ENCODE measurements around the gene ERN1.
"Not testable (repeated sequence)": the region's sequence is repeated elsewhere in the genome, so short reads cannot be mapped to it uniquely, and the experiment has no call there.

ERN1 gene

DNA sequence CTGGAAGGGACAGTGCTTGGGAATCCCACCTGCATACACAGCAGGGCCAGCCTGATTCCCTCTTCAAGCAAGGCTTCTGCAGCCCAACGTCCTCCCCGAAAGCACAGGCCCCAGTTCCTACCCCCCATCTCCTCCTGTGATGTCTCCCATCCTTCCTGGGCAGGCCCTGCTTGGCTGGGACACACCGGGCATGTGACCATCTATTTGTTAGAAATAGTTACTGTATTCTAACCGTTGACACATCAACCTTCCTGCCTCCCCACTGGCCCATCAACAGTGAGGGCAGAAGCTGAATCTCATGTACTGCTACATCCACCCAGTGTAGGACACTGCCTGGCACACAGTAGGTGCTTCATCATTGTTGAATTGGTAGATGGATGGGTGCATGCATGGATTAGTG, 121.1 kb downstream of the ERN1 start:
- Histone ChIP-seq H3K36me3 (ENCODE audit: control insufficient read depth, insufficient read depth, low read length) (no peaks in the 10 kb centered on the region), H3K27me3 (ENCODE audit: control insufficient read depth, insufficient read depth, low read length) (no peaks in the 10 kb centered on the region), H3K4me3 (ENCODE audit: low read length) (no peak overlapping the region), H3K27ac (ENCODE audit: low read depth, low read length) (no peak overlapping the region), H3K4me1 (ENCODE audit: control insufficient read depth, insufficient read depth, low read length) (no peaks in the 10 kb centered on the region), H3K9ac (ENCODE audit: low read length) (no peak overlapping the region)

DNA sequence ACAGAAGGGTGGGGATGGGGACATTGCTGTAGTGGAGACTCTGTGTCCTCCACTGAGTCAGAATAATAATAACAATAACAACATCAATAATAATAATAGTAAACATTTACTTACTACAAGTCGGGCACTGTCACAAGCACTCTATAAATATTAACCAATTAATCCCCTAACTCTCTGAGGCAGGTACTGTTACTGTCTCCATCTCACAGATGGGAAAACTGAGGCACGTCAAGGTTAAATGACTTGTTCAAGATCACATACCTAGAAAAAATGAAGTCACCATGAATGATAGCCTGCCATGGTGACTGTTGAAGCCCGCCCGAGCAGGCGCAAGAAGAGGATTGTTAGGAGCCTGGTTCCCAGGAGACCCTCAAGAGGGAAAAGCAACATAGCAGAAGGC, 121.6 kb downstream of the ERN1 start:
- no peak overlapping the region for H3K9ac ChIP-seq (ENCODE audit: low read length)
- H3K36me3 ChIP-seq (ENCODE audit: control insufficient read depth, insufficient read depth, low read length) = no peaks in the 10 kb centered on the region
- H3K27me3 ChIP-seq (ENCODE audit: control insufficient read depth, insufficient read depth, low read length) = no peaks in the 10 kb centered on the region
- no peak overlapping the region for H3K4me3 ChIP-seq (ENCODE audit: low read length)
- H3K27ac ChIP-seq (ENCODE audit: low read depth, low read length) = no peak overlapping the region
- no peaks in the 10 kb centered on the region for H3K4me1 ChIP-seq (ENCODE audit: control insufficient read depth, insufficient read depth, low read length)

- H3K36me3 ChIP-seq (ENCODE audit: control insufficient read depth, insufficient read depth, low read length) = no peaks in the 10 kb centered on the region
- H3K9ac ChIP-seq (ENCODE audit: low read length) = no peak overlapping the region
- no peaks in the 10 kb centered on the region for H3K27me3 ChIP-seq (ENCODE audit: control insufficient read depth, insufficient read depth, low read length)
- H3K4me1 ChIP-seq (ENCODE audit: control insufficient read depth, insufficient read depth, low read length) = no peaks in the 10 kb centered on the region
- no peak overlapping the region for H3K4me3 ChIP-seq (ENCODE audit: low read length)
- H3K27ac ChIP-seq (ENCODE audit: low read depth, low read length) = no peak overlapping the region
Measured at GRCh38 chr17:64007838-64008282, 122.1 kb downstream of the ERN1 start.

DNA sequence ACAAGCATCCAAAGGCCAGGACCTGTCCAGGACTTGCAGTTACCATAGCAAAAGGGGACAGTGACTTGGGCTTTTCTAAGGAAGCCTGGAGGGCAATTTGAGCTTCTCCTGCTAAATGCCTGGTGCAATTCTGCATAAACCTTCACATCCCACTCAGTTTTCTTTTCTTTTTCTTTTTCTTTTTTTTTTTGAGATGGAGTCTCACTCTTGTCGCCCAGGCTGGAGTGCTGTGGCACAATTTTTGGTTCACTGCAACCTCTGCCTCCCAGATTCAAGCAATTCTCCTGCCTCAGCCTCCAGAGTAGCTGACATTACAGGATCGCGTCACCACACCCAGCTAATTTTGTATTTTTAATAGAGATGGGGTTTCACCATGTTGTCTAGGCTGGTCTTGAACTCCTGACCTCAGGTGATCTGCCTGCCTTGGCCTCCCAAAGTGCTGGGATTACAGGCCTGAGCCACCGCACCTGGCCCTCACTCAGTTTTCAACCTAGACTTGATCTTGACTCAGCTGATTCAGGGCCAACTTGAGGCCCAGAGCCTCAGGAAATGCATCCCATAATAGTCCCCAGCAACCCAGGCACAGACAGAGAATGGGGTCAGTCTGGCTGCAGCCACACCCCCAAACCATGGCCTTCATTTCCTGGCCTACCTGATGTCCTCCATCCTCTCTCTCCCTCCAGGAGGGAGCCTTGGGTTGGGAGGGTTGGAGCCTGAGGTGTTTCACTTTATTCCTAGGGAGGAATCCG, 122.7 kb downstream of the ERN1 start:
- H3K27me3 ChIP-seq (ENCODE audit: control insufficient read depth, insufficient read depth, low read length); H3K4me3 ChIP-seq (ENCODE audit: low read length); H3K9ac ChIP-seq (ENCODE audit: low read length); H3K27ac ChIP-seq (ENCODE audit: low read depth, low read length); H3K4me1 ChIP-seq (ENCODE audit: control insufficient read depth, insufficient read depth, low read length); H3K36me3 ChIP-seq (ENCODE audit: control insufficient read depth, insufficient read depth, low read length): not testable (repeated sequence)

DNA sequence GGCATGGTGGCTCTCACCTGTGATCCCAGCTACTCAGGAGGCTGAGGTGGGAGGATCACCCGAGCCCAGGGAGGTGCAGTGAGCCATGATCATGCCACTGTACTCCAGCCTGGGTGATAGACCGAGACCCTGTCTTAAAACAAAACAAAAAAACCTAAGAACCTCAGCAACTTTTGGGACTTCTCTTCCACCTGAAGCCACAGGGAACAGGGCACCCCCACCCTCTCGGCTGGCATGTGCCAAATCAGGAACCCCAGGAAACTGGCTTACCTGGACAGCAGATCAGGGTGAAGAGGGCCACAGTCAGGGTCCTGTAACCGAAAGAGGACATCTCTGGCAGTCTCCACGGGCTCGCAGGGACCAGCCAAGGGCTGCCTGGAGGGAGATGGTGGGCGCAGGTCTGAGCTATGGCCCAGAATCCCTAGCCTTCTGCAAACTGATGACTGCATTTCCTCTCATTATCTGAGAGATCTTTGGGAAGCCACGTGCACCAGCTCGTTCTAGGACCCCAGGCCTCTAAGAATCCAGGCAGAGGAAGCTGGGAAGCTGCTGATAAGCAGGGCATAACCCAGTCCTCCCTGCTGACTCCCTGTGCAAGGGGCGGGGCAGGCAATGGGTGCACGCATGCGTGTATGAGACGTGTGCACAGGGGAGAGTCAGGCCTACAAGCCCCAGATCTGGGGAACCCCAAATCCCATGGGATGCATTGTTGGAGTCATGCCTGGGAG, 123.4 kb downstream of the ERN1 start:
- H3K4me3 ChIP-seq (ENCODE audit: low read length) = no peak overlapping the region
- no peak overlapping the region for H3K9ac ChIP-seq (ENCODE audit: low read length)
- H3K27me3 ChIP-seq (ENCODE audit: control insufficient read depth, insufficient read depth, low read length) = no peaks in the 10 kb centered on the region
- H3K27ac ChIP-seq (ENCODE audit: low read depth, low read length) = no peak overlapping the region
- H3K36me3 ChIP-seq (ENCODE audit: control insufficient read depth, insufficient read depth, low read length) = no peaks in the 10 kb centered on the region
- no peaks in the 10 kb centered on the region for H3K4me1 ChIP-seq (ENCODE audit: control insufficient read depth, insufficient read depth, low read length)

GRCh38 chr17:64005734-64006167, 124.2 kb downstream of the ERN1 start:
- no peaks in the 10 kb centered on the region for H3K27me3 ChIP-seq (ENCODE audit: control insufficient read depth, insufficient read depth, low read length)
- H3K4me1 ChIP-seq (ENCODE audit: control insufficient read depth, insufficient read depth, low read length) = no peaks in the 10 kb centered on the region
- no peak overlapping the region for H3K27ac ChIP-seq (ENCODE audit: low read depth, low read length)
- no peak overlapping the region for H3K4me3 ChIP-seq (ENCODE audit: low read length)
- no peaks in the 10 kb centered on the region for H3K36me3 ChIP-seq (ENCODE audit: control insufficient read depth, insufficient read depth, low read length)
- H3K9ac ChIP-seq (ENCODE audit: low read length) = no peak overlapping the region

- H3K27me3 ChIP-seq (ENCODE audit: control insufficient read depth, insufficient read depth, low read length) = no peaks in the 10 kb centered on the region
- no peaks in the 10 kb centered on the region for H3K36me3 ChIP-seq (ENCODE audit: control insufficient read depth, insufficient read depth, low read length)
- H3K9ac ChIP-seq (ENCODE audit: low read length) = no peak overlapping the region
- no peaks in the 10 kb centered on the region for H3K4me1 ChIP-seq (ENCODE audit: control insufficient read depth, insufficient read depth, low read length)
- no peak overlapping the region for H3K27ac ChIP-seq (ENCODE audit: low read depth, low read length)
- no peak overlapping the region for H3K4me3 ChIP-seq (ENCODE audit: low read length)
Measured at GRCh38 chr17:64004903-64005733, 124.8 kb downstream of the ERN1 start.

DNA sequence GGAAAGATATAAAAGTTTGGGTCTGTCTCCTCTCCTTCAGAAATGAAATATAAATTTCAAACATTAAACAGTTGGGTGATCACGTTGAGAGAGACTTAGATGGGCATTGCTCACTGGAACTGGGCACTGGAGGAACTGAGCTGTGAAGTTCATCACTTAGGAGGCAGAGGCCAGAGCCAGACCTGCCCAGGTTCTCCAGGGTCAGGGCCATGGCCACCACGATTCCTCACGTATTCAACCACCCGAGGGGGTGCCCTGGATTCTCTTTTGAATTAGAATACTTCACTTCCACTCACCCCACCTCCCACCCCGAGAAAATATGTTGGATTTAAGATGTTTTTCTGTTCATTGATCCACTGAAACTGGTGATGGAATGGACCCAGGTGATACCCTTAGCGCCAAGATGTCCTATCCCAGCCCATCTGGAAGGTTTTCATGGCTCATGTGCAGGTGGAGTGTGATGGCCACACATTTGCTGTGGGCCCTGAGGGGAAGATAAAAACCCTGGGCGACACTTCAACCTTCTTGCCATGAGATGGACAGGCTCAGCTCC, 125.7 kb downstream of the ERN1 start:
- H3K27ac ChIP-seq (ENCODE audit: low read depth, low read length) = no peak overlapping the region
- H3K4me1 ChIP-seq (ENCODE audit: control insufficient read depth, insufficient read depth, low read length) = no peaks in the 10 kb centered on the region
- H3K4me3 ChIP-seq (ENCODE audit: low read length) = no peak overlapping the region
- H3K36me3 ChIP-seq (ENCODE audit: control insufficient read depth, insufficient read depth, low read length) = no peaks in the 10 kb centered on the region
- H3K9ac ChIP-seq (ENCODE audit: low read length) = no peak overlapping the region
- H3K27me3 ChIP-seq (ENCODE audit: control insufficient read depth, insufficient read depth, low read length) = peaks cover under 1% of the 10 kb centered on the region

DNA sequence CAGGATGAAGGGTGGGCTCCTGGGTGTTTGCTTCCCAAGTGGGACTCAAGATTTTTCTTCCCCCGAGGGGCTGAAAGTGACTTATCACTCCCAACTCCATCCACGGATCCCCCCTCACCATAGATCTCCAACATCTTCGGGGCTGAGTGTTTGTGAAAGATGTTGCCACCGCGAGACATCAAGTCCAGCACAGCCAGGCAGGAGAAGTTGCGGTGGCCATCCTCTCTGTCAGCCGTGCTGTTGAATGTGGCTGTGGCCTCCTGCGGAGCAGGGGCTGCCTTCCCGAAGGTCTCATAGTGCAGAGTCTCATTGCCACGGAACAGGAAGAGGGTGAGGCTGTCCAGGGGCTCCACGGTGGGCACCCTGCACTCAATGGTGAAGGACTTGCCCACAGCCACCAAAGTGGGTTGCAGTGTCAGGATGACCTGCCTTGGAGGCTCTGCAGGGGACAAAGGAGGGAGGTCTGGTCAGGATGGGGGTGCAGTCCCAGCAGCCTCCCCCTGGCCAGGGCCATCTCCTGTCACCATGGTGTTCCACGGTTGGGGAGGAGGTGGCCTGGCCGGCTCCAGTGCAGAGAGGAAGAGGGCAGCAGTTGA, 126.3 kb downstream of the ERN1 start:
- no peaks in the 10 kb centered on the region for H3K36me3 ChIP-seq (ENCODE audit: control insufficient read depth, insufficient read depth, low read length)
- no peak overlapping the region for H3K27ac ChIP-seq (ENCODE audit: low read depth, low read length)
- H3K4me1 ChIP-seq (ENCODE audit: control insufficient read depth, insufficient read depth, low read length) = no peaks in the 10 kb centered on the region
- H3K4me3 ChIP-seq (ENCODE audit: low read length) = no peak overlapping the region
- peaks cover 4% of the 10 kb centered on the region for H3K27me3 ChIP-seq (ENCODE audit: control insufficient read depth, insufficient read depth, low read length)
- H3K9ac ChIP-seq (ENCODE audit: low read length) = no peak overlapping the region

DNA sequence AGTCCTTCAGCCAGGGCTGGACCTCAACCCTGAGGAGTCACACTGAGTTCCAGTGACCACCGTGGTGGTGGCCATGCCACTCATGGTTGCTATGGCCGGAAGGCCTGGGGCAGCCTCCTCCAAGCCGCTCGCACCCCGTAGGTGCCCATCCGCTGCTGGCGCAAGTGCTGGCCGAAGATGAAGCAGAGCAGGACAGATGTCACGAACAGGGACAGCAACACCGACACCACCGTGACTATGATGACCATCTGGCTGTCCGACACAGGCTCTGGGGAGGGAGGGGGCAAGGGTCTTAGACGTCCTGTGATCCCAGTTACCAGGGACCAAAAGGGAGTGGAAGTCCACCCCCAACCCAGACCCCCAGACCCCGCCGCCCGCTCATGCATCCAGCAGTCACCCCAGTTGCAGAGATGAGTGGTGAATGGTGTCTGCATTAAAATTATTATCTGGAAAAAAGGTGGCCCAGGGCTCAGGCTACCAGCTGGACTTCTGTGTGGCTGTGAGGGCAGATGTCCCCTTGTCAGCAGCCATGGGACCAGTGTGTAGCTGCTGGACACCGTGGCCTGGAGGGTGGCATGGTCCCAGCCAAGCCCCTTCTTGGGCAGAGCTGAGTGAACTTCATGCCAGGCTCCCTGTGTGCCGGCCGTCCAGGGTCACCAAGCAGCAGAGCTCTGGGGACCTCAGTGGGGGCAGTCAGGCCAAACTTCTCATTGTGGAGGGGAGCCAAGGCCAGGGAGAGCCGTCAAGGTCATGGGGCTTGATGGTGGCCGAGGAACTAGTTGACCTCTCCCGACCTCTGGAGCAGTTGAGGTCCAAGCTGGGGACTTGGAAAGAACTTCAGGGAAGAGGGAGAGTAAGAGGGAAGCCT, 127.1 kb downstream of the ERN1 start:
- H3K27ac ChIP-seq (ENCODE audit: low read depth, low read length) = no peak overlapping the region
- H3K36me3 ChIP-seq (ENCODE audit: control insufficient read depth, insufficient read depth, low read length) = no peaks in the 10 kb centered on the region
- no peak overlapping the region for H3K4me3 ChIP-seq (ENCODE audit: low read length)
- H3K4me1 ChIP-seq (ENCODE audit: control insufficient read depth, insufficient read depth, low read length) = no peaks in the 10 kb centered on the region
- no peak overlapping the region for H3K9ac ChIP-seq (ENCODE audit: low read length)
- peaks cover 9% of the 10 kb centered on the region for H3K27me3 ChIP-seq (ENCODE audit: control insufficient read depth, insufficient read depth, low read length)

DNA sequence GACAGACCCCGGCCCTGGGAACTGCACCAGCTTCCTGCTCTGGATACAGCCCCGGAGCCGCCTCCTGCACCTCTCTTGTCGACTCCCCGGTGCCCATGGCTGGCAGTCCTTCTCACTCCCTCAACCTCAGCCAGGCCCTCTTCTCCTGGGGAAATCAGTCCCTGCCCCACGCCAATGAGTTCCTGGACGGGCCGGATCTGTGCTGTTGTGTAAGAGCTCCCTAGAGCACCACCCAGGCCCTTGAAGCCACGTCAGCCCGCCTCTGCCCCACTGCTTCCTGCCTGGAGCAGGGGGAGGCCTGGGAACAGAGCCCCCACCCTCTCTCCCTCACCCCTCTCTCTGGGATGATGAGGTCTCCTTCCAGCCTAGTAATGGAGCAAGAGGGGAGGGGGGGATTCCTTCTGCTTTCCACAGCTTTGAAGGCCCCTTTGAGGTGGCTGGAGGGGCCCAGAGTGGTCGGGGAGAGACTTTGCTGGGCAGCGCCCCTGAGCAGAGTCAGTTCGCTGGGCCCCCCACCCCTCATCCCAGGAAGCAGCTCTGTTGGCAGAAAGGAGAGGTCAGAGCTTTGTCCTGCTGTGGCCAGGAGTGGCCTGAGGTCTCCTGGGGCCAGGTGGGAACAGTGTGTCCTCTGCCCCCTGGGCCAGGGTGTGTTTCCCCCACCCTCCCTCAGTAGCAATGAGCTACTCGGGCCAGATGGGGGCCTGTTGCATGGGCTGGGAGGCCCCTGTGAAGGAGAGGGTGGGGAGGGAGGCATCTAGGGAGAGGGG, 128.0 kb downstream of the ERN1 start:
- Histone ChIP-seq H3K27ac (ENCODE audit: low read depth, low read length) (no peak overlapping the region), H3K4me1 (ENCODE audit: control insufficient read depth, insufficient read depth, low read length) (no peaks in the 10 kb centered on the region), H3K4me3 (ENCODE audit: low read length) (no peak overlapping the region), H3K27me3 (ENCODE audit: control insufficient read depth, insufficient read depth, low read length) (peaks cover 14% of the 10 kb centered on the region), H3K9ac (ENCODE audit: low read length) (no peak overlapping the region), H3K36me3 (ENCODE audit: control insufficient read depth, insufficient read depth, low read length) (no peaks in the 10 kb centered on the region)

Measured in rectal smooth muscle tissue (tissue), 1 donor.